Cardiac muscle cell (in vitro differentiated cells and primary cell): ENCODE measurements around the gene ZSWIM3. TPM values are rescaled to one million over a fixed set of nuclear protein-coding genes. Genes with fewer than 3 reads are reported as not detected.

Source experiments
- DNase-seq, 2 donors: peaks; one replicate each; pipeline versions ENCODE4 v3.0.0 to v3.0.0-alpha.2; 2010 to 2017; ENCODE audit warnings: low read depth in 1 of 2, low spot score in 1 of 2
- H3K27ac ChIP-seq: fragments of 200-600 bp; sonication (generic); 2 replicates; pipeline ENCODE4 v1.5.1; 2016
- H3K27me3 ChIP-seq: fragments of 200-600 bp; sonication (generic); 2 replicates; pipeline ENCODE4 v1.6.0; 2016; ENCODE audit warnings: control low read depth
- H3K36me3 ChIP-seq: fragments of 200-600 bp; sonication (generic); 2 replicates; pipeline ENCODE4 v1.5.1; 2016; ENCODE audit warnings: control low read depth
- H3K4me1 ChIP-seq: fragments of 200-600 bp; sonication (generic); 2 replicates; pipeline ENCODE4 v1.8.1; 2017; ENCODE audit warnings: low read depth, mild to moderate bottlenecking, mixed run types
- H3K4me3 ChIP-seq: fragments of 200-600 bp; sonication (generic); 2 replicates; pipeline ENCODE4 v1.5.1; 2016; ENCODE audit warnings: mild to moderate bottlenecking
- H3K9me3 ChIP-seq: fragments of 200-600 bp; sonication (generic); 2 replicates; pipeline ENCODE4 v1.5.1; 2017; ENCODE audit warnings: low read depth, mild to moderate bottlenecking, control low read depth
- CTCF ChIP-seq: IDR thresholded peaks from 2 replicates; pipeline ENCODE4 v1.5.1; 2012; ENCODE audit warnings: low read depth, mild to moderate bottlenecking, low read length
- polyA plus RNA-seq: library from polyadenylated mRNA; unstranded; fragments of >200 nt; fragmentation: Nextera tagmentation; extraction: Ambion mirVana; gene quantifications from 2 replicates; pipeline ENCODE4 v1.2.1, GENCODE V29; 2016
- total RNA-seq: library from RNA; depleted of rRNA; stranded (reverse); fragments of >200 nt; gene quantifications from 2 replicates; pipeline ENCODE4 v1.2.3, GENCODE V29; 2016

The ZSWIM3 gene
- total and polyA plus RNA-seq, 2 experiments from 2014 or later: 2.2 to 8.0 TPM

GRCh38 chr20:45880988-45881788 is 23.8 kb downstream of the ZSWIM3 start, which contains the start of gene ZSWIM1:
Gene ZSWIM1, plus strand, starts transcription at chr20:45881227. Its CDS starts 1,366 bp downstream, at chr20:45882593.
- peak within 1 kb of the TSS; percentile 67 for H3K27ac ChIP-seq
- TF ChIP-seq CTCF: no peak

GRCh38 chr20:45882469-45883099 is 25.2 kb downstream of the ZSWIM3 start:
- peaks cover 6% of the 10 kb centered on the region for H3K4me1 ChIP-seq
- H3K36me3 ChIP-seq: peaks cover 18% of the 10 kb centered on the region

More at GRCh38 chr20:45880988-45881788, 23.8 kb downstream of the ZSWIM3 start, which contains the start of gene ZSWIM1:
- Histone ChIP-seq H3K4me3 (peak within 1 kb of the TSS; percentile 52), H3K9me3 (no peaks in the 10 kb centered on the region), H3K36me3 (peaks cover 24% of the 10 kb centered on the region), H3K27me3 (no peaks in the 10 kb centered on the region), H3K4me1 (peaks cover 6% of the 10 kb centered on the region)
- DNase-seq: peak; percentile 98 to 99

GRCh38 chr20:45883100-45883469 is 25.7 kb downstream of the ZSWIM3 start:
- no peaks in the 10 kb centered on the region for H3K9me3 ChIP-seq
- H3K27me3 ChIP-seq: no peaks in the 10 kb centered on the region
- peaks cover 6% of the 10 kb centered on the region for H3K4me1 ChIP-seq
- H3K36me3 ChIP-seq: peaks cover 16% of the 10 kb centered on the region
- H3K4me3 ChIP-seq: no peak overlapping the region
- peak overlapping the region; percentile 18 for H3K27ac ChIP-seq
- TF ChIP-seq CTCF: no peak
- DNase-seq: no peak

More at GRCh38 chr20:45882469-45883099, 25.2 kb downstream of the ZSWIM3 start:
- Histone ChIP-seq H3K9me3 (no peaks in the 10 kb centered on the region), H3K27me3 (no peaks in the 10 kb centered on the region), H3K27ac (peak overlapping the region; percentile 18), H3K4me3 (no peak overlapping the region)
- no peak for TF ChIP-seq CTCF
- DNase-seq: no peak

GRCh38 chr20:45886590-45887345 is 29.4 kb downstream of the ZSWIM3 start:
- TF ChIP-seq CTCF: no peak
- Histone ChIP-seq H3K9me3 (no peaks in the 10 kb centered on the region), H3K27me3 (no peaks in the 10 kb centered on the region), H3K4me3 (no peak overlapping the region), H3K4me1 (peaks cover 9% of the 10 kb centered on the region), H3K27ac (no peak overlapping the region), H3K36me3 (peaks cover 12% of the 10 kb centered on the region)
- no peak for DNase-seq

GRCh38 chr20:45887346-45887715 is 29.9 kb downstream of the ZSWIM3 start, which contains the start of gene SPATA25:
Gene SPATA25, minus strand, starts transcription at chr20:45887622. Its CDS starts 32 bp downstream, at chr20:45887590.
- no peak within 1 kb of the TSS for H3K4me3 ChIP-seq
- TF ChIP-seq CTCF: no peak
- no peaks in the 10 kb centered on the region for H3K9me3 ChIP-seq
- DNase-seq: no peak
- no peaks in the 10 kb centered on the region for H3K27me3 ChIP-seq
- peaks cover 9% of the 10 kb centered on the region for H3K4me1 ChIP-seq
- peaks cover 12% of the 10 kb centered on the region for H3K36me3 ChIP-seq
- no peak within 1 kb of the TSS for H3K27ac ChIP-seq
